ENCODE measurements around the gene USP6.

DNA sequence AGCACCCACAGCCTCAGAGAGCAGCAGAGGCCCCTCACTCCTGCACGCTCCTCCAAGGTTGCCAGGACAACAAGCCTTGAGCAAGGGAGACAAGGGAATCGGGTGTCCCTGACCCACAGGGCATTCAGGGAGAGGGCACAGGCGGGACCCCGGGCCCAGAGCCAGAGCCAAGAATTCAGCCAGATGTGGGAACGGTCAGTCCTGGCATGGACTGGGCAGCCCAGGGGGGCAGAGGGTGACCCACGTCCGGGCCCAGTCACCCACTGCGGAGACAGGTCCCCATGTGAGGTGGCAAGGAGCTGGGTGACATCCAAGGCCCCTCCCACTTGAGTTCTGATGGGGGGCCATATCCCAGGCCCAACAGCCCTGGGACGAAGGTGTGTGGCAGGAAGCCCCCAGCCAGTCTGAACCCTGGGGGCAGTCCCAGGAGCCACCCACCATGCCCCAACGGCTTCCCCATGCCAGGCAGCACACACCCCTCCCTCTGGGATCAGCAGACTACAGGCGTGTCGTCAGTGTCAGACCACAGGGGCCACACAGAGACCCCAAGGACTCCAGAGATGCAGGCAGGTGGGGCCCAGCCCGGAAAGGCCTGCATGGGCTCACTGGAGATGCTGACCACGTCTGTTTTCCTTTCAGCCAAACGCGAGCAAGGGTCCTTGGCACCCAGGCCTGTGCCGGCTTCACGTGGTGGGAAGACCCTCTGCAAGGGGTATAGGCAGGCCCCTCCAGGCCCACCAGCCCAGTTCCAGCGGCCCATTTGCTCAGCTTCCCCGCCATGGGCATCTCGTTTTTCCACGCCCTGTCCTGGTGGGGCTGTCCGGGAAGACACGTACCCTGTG lies 23.0 kb downstream of the USP6 start:
- no peak for TF ChIP-seq POLR2A (IDR thresholded peaks at IDR 0.05)
- TF ChIP-seq, protein P1, sequence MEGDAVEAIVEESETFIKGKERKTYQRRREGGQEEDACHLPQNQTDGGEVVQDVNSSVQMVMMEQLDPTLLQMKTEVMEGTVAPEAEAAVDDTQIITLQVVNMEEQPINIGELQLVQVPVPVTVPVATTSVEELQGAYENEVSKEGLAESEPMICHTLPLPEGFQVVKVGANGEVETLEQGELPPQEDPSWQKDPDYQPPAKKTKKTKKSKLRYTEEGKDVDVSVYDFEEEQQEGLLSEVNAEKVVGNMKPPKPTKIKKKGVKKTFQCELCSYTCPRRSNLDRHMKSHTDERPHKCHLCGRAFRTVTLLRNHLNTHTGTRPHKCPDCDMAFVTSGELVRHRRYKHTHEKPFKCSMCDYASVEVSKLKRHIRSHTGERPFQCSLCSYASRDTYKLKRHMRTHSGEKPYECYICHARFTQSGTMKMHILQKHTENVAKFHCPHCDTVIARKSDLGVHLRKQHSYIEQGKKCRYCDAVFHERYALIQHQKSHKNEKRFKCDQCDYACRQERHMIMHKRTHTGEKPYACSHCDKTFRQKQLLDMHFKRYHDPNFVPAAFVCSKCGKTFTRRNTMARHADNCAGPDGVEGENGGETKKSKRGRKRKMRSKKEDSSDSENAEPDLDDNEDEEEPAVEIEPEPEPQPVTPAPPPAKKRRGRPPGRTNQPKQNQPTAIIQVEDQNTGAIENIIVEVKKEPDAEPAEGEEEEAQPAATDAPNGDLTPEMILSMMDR (IDR thresholded peaks at IDR 0.05 in 4 of 5, conservative IDR thresholded peaks at IDR 0.05 in 1 of 5): no peak
